Measurements from ENCODE around the gene KIRREL1.

KIRREL1 gene

DNA sequence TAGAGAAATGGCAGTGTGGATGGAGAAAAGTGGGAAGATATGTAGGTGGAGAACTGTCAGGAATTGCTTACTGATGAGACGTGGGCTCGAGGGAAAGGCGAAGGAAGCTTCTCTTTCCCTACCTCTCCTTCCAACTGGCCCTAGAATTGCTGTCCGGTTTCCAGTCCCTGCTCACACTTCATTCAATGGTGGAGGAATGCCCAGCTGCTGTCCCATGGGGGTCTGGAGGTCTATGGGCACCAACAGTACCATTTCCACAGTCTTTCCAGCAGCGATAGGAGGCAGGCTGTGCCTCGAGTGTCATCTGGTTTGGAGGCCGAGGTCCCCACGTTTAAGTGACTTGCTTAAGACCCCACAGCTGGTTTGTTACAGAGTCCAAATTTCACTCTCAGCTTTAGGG is 155.7 kb downstream of the KIRREL1 start:
- DNase-seq: no peak

Data from stimulated activated naive CD4-positive, alpha-beta T cell (primary cell).